HL-60 (cell line): ENCODE data around the gene DIAPH2.

Experiments
- DNase-seq, 2 experiments: peaks; one replicate each; pipeline ENCODE4 v3.0.0-alpha.2; 2010 to 2020; ENCODE audit warnings: low read depth in 1 of 2, low spot score in 1 of 2
- H3K27ac ChIP-seq: fragments of 250-450 bp; sonication (Bioruptor Pico); replicated peaks from 2 replicates; pipeline ENCODE4 v1.5.1; 2020; ENCODE audit warnings: mild to moderate bottlenecking, moderate library complexity
- H3K27me3 ChIP-seq: fragments of 250-450 bp; sonication (Bioruptor Pico); 2 replicates; pipeline ENCODE4 v1.5.1; 2021; ENCODE audit warnings: mild to moderate bottlenecking, moderate library complexity; ENCODE audit not compliant: insufficient read depth, poor library complexity, severe bottlenecking
- H3K4me3 ChIP-seq: replicated peaks from 2 replicates; pipeline ENCODE4 v1.5.1; 2011; ENCODE audit warnings: mild to moderate bottlenecking, control low read depth, low read length; ENCODE audit not compliant: insufficient read depth
- GABPA ChIP-seq: IDR thresholded peaks from 2 replicates; pipeline ENCODE4 v1.6.1; 2012; ENCODE audit warnings: low read depth
- POLR2AphosphoS5 ChIP-seq: IDR thresholded peaks from 2 replicates; pipeline ENCODE4 v1.6.1; 2012; ENCODE audit warnings: low read depth
- SPI1 ChIP-seq: IDR thresholded peaks from 2 replicates; pipeline ENCODE4 v1.6.1; 2012; ENCODE audit warnings: low read depth, mild to moderate bottlenecking, borderline replicate concordance
- TF ChIP-seq, protein P1 (sequence below): IDR thresholded peaks from one replicate; pipeline ENCODE4 v1.5.1; 2011; ENCODE audit warnings: low read length, control low read depth, inconsistent platforms; ENCODE audit not compliant: insufficient read depth
- TF ChIP-seq, protein P2 (sequence below): IDR thresholded peaks from 2 replicates; pipeline ENCODE4 v1.6.1; 2012; ENCODE audit warnings: low read depth; ENCODE audit not compliant: insufficient replicate concordance

Gene DIAPH2

DNA sequence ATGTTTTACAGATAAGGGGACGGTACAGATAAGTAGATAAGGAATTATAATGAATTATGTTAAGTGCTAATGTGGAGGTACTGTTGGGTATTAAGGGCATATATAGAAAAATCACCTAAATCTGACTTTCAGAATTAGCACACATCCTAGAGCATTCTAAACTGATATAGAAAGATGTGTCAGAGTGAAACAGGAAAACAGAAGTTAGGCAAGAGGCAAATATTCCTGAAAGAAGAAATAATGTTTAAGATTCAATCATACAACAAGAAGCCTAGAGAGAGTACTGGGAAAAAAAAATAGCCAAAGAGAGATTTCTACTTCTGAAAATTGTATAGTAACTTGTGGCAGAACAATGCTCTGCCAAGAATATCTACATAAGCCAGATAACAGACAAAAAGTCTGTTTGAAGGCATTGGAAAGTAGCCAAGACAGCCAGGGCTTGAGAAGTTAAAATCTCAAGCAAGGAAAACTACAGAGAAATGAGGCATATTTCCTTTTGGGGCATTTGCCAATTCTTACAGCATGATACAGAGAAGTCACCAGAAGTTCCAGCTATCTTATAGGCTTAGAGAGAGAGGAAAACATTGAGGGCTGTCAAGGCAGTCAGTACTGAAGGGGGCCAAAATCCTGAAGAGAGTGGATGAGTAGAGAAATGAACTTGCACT is 845.0 kb downstream of the DIAPH2 start:
- DNase-seq, result no peak
- TF ChIP-seq POLR2AphosphoS5, result no peak
- TF ChIP-seq, protein P1, sequence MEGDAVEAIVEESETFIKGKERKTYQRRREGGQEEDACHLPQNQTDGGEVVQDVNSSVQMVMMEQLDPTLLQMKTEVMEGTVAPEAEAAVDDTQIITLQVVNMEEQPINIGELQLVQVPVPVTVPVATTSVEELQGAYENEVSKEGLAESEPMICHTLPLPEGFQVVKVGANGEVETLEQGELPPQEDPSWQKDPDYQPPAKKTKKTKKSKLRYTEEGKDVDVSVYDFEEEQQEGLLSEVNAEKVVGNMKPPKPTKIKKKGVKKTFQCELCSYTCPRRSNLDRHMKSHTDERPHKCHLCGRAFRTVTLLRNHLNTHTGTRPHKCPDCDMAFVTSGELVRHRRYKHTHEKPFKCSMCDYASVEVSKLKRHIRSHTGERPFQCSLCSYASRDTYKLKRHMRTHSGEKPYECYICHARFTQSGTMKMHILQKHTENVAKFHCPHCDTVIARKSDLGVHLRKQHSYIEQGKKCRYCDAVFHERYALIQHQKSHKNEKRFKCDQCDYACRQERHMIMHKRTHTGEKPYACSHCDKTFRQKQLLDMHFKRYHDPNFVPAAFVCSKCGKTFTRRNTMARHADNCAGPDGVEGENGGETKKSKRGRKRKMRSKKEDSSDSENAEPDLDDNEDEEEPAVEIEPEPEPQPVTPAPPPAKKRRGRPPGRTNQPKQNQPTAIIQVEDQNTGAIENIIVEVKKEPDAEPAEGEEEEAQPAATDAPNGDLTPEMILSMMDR, result no peak
- TF ChIP-seq, protein P2, sequence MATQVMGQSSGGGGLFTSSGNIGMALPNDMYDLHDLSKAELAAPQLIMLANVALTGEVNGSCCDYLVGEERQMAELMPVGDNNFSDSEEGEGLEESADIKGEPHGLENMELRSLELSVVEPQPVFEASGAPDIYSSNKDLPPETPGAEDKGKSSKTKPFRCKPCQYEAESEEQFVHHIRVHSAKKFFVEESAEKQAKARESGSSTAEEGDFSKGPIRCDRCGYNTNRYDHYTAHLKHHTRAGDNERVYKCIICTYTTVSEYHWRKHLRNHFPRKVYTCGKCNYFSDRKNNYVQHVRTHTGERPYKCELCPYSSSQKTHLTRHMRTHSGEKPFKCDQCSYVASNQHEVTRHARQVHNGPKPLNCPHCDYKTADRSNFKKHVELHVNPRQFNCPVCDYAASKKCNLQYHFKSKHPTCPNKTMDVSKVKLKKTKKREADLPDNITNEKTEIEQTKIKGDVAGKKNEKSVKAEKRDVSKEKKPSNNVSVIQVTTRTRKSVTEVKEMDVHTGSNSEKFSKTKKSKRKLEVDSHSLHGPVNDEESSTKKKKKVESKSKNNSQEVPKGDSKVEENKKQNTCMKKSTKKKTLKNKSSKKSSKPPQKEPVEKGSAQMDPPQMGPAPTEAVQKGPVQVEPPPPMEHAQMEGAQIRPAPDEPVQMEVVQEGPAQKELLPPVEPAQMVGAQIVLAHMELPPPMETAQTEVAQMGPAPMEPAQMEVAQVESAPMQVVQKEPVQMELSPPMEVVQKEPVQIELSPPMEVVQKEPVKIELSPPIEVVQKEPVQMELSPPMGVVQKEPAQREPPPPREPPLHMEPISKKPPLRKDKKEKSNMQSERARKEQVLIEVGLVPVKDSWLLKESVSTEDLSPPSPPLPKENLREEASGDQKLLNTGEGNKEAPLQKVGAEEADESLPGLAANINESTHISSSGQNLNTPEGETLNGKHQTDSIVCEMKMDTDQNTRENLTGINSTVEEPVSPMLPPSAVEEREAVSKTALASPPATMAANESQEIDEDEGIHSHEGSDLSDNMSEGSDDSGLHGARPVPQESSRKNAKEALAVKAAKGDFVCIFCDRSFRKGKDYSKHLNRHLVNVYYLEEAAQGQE, result no peak
- TF ChIP-seq SPI1, result no peak
- no peak for TF ChIP-seq GABPA
- Histone ChIP-seq H3K4me3 (no peak overlapping the region), H3K27me3 (no peaks in the 10 kb centered on the region), H3K27ac (no peak overlapping the region)

DNA sequence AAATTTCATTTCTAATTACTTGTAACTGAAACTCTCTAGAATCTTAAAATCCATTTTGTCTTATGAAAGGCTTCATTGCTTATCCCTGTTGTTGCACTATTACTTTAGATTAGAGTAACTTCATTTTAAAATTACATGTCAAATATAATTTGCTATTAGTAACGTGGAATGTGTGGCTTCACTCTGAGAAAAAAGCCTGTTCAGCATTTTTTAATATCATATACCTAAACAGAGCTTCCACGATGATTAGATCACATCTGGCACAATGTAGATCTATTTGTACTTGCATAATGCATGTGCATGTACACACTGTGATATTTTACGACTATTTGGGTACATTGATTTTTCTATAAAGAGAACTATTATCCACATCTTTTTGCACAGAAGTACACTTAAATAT is 847.2 kb downstream of the DIAPH2 start:
- DNase-seq, result no peak
- TF ChIP-seq POLR2AphosphoS5, result no peak
- TF ChIP-seq, protein P2, result no peak
- TF ChIP-seq, protein P1, result no peak
- no peak for TF ChIP-seq SPI1
- TF ChIP-seq GABPA, result no peak
- H3K4me3 ChIP-seq, result no peak overlapping the region
- H3K27me3 ChIP-seq, result no peaks in the 10 kb centered on the region
- H3K27ac ChIP-seq, result no peak overlapping the region

DNA sequence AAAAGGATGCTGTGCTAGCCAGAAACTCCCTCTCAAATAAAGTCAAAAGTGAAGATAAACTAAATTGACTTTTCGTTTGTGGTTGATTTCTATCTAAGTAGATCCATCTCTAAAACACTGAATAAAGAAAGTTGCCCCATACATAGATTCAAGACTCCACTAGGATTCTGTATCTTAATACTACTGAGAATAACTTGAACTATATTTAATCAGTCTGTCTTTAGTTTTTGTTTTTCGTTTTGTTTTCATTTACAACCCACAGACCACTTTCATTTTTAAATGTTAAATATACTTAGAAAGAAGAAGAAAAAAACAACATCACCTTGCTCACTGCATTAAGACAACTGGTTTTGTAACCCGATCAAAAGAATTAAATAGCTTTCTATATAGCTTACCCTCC is 854.1 kb downstream of the DIAPH2 start:
- no peaks in the 10 kb centered on the region for H3K27me3 ChIP-seq
- no peak overlapping the region for H3K4me3 ChIP-seq
- no peak for DNase-seq
- TF ChIP-seq, protein P2, result no peak
- TF ChIP-seq, protein P1, result no peak
- TF ChIP-seq SPI1, result no peak
- no peak for TF ChIP-seq POLR2AphosphoS5
- TF ChIP-seq GABPA, result no peak
- H3K27ac ChIP-seq, result no peak overlapping the region
